ENCODE results near the gene TOP2B. TPM values are rescaled to one million over a fixed set of nuclear protein-coding genes. Genes with fewer than 3 reads are reported as not detected.

The TOP2B gene
- total and polyA plus RNA-seq, 9 of the 15 experiments (the other 6 are each of a cell fraction or from before 2014, with no cell fraction given), result 45.3 to 186 (median 134) TPM

DNA sequence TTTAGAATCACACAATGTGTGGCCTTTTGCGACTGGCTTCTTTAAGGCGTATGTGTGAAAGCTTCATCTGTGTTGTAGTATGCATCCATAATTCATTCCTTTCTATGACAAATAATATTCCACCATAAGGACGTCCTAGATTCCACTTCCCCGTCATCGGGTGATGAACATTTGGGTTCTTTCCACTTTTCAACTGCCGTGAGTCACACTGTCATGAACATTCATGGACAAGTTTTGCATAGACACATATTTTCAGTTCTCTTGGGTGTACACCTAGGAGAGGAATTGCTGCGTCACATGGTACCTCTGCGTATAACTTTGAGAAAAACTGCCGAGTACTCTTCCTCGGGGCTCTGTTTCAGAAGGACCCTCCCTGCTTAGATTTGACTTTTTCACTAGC is 97.3 kb downstream of the TOP2B start:
- no peaks in the 10 kb centered on the region for H4K20me1 ChIP-seq (replicated peaks; ENCODE audit: control insufficient read depth, insufficient read depth, low read length)
- 21% methylated on average over 10 of the region's 10 CpGs for WGBS (ENCODE audit: insufficient coverage, low coverage, missing lambda C conversion rate)
- no peaks in the 10 kb centered on the region for H3K9me3 ChIP-seq (replicated peaks; ENCODE audit: control insufficient read depth, insufficient read depth, low read depth, low read length)
- H2AFZ ChIP-seq (ENCODE audit: low read depth, low read length), result 0 out of 2 replicates have a peak overlapping the region, but pooled peaks have one; percentile 21
- H3K9me1 ChIP-seq (ENCODE audit: control insufficient read depth, insufficient read depth, low read length), result no peaks in the 10 kb centered on the region
- TF ChIP-seq XRCC3 (IDR thresholded peaks at IDR 0.05) (no peak), SMAD2 (IDR thresholded peaks at IDR 0.05; ENCODE audit: low read depth, low read length) (no peak), ZNF143 (CRISPR knock-in tag; IDR thresholded peaks at IDR 0.05) (no peak), ZNF239 (CRISPR knock-in tag; IDR thresholded peaks at IDR 0.05) (no peak)
- TF ChIP-seq, protein P1, sequence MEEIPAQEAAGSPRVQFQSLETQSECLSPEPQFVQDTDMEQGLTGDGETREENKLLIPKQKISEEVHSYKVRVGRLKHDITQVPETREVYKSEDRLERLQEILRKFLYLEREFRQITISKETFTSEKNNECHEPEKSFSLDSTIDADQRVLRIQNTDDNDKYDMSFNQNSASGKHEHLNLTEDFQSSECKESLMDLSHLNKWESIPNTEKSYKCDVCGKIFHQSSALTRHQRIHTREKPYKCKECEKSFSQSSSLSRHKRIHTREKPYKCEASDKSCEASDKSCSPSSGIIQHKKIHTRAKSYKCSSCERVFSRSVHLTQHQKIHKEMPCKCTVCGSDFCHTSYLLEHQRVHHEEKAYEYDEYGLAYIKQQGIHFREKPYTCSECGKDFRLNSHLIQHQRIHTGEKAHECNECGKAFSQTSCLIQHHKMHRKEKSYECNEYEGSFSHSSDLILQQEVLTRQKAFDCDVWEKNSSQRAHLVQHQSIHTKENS (CRISPR knock-in tag; IDR thresholded peaks at IDR 0.05), result no peak
- TF ChIP-seq, protein P2, sequence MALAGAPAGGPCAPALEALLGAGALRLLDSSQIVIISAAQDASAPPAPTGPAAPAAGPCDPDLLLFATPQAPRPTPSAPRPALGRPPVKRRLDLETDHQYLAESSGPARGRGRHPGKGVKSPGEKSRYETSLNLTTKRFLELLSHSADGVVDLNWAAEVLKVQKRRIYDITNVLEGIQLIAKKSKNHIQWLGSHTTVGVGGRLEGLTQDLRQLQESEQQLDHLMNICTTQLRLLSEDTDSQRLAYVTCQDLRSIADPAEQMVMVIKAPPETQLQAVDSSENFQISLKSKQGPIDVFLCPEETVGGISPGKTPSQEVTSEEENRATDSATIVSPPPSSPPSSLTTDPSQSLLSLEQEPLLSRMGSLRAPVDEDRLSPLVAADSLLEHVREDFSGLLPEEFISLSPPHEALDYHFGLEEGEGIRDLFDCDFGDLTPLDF (CRISPR knock-in tag; IDR thresholded peaks at IDR 0.05), result no peak
- in situ Hi-C loops (cut with MboI) (no loop called here), intact Hi-C loops (cut with micrococcal nuclease) (no loop called here)
- H3K9ac ChIP-seq (ENCODE audit: insufficient read depth in 1 of 2, low read depth in 2 of 2, low read length in 2 of 2), result no peak overlapping the region; a peak in 1 of 4 replicates
- peaks cover 25 to 51% of the 10 kb centered on the region in 2 experiments for H3K27me3 ChIP-seq (ENCODE audit: control insufficient read depth in 2 of 2, insufficient read depth in 2 of 2, low read length in 2 of 2)
- DNase-seq (ENCODE audit: extremely low read depth in 1 of 4, low spot score in 3 of 4) (no peak), ATAC-seq (no peak), FAIRE-seq (no peak)
- no peaks in the 10 kb centered on the region for H3K79me2 ChIP-seq (ENCODE audit: control insufficient read depth, insufficient read depth, low read length)
- no TSS peak for BruUV-seq (replicated peaks)
- no peaks in the 10 kb centered on the region for H3K4me1 ChIP-seq (replicated peaks in 1 of 2; ENCODE audit: control insufficient read depth in 2 of 2, insufficient read depth in 2 of 2, low read length in 2 of 2)
- no peaks in the 10 kb centered on the region for H3K36me3 ChIP-seq (ENCODE audit: control insufficient read depth, insufficient read depth, low read length)
- ChIA-PET POLR2A (interaction anchor here (0.7 kb wide), 1 partner anchor 144 kb away, joined by 3 read pairs; no protein-coding TSS in a partner anchor), CTCF (ENCODE audit: low intra/inter-chr PET ratio) (no interaction called here)
- H3K4me3 ChIP-seq, result no peak overlapping the region
- H3K27ac ChIP-seq (ENCODE audit: extremely low read depth, low read depth, low read length), result no peak overlapping the region
- H3K4me2 ChIP-seq (ENCODE audit: insufficient read depth, low read length), result no peak overlapping the region
